ENCODE measurements around the gene FUS. TPM values are rescaled to one million over a fixed set of nuclear protein-coding genes. Genes with fewer than 3 reads are reported as not detected.
"Not testable (repeated sequence)": the region's sequence is repeated elsewhere in the genome, so short reads cannot be mapped to it uniquely, and the experiment has no call there.

The FUS gene
- total RNA-seq, 1 experiment from 2014 or later: 490 TPM

- BruUV-seq (replicated peaks): TSS peak; percentile 64
- Mint-ChIP-seq H3K9me3 (ENCODE audit: unreplicated experiment) (no peaks in the 10 kb centered on the region), H3K4me1 (ENCODE audit: low read depth, unreplicated experiment) (peaks cover 32% of the 10 kb centered on the region), H3K36me3 (ENCODE audit: insufficient read depth, unreplicated experiment) (peaks cover 42% of the 10 kb centered on the region), H3K27ac (ENCODE audit: unreplicated experiment) (peak overlapping the region; percentile 90), H3K27me3 (ENCODE audit: insufficient read depth, unreplicated experiment) (no peaks in the 10 kb centered on the region), H3K4me3 (ENCODE audit: unreplicated experiment) (peak overlapping the region; percentile 49)
- TF ChIP-seq, protein P1, sequence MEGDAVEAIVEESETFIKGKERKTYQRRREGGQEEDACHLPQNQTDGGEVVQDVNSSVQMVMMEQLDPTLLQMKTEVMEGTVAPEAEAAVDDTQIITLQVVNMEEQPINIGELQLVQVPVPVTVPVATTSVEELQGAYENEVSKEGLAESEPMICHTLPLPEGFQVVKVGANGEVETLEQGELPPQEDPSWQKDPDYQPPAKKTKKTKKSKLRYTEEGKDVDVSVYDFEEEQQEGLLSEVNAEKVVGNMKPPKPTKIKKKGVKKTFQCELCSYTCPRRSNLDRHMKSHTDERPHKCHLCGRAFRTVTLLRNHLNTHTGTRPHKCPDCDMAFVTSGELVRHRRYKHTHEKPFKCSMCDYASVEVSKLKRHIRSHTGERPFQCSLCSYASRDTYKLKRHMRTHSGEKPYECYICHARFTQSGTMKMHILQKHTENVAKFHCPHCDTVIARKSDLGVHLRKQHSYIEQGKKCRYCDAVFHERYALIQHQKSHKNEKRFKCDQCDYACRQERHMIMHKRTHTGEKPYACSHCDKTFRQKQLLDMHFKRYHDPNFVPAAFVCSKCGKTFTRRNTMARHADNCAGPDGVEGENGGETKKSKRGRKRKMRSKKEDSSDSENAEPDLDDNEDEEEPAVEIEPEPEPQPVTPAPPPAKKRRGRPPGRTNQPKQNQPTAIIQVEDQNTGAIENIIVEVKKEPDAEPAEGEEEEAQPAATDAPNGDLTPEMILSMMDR (IDR thresholded peaks at IDR 0.05; ENCODE audit: insufficient read depth in 1 of 2, low read depth in 1 of 2, low read length in 1 of 2, severe bottlenecking in 1 of 2, unreplicated experiment in 1 of 2): no peak
- no peaks in the 10 kb centered on the region for H3K9me3 ChIP-seq
- CTCF ChIA-PET: interaction anchor here (0.6 kb wide), 1 partner anchor 51 kb away, joined by 3 read pairs; no protein-coding TSS in a partner anchor
- H3K4me3 ChIP-seq (ENCODE audit: low read depth, low read length): 0 out of 2 replicates have a peak overlapping the region, but pooled peaks have one; percentile 16
- peak; percentile 88 to 92 for DNase-seq
- H3K27me3 ChIP-seq (replicated peaks; ENCODE audit: control insufficient read depth, insufficient read depth, low read length): no peaks in the 10 kb centered on the region
- H3K36me3 ChIP-seq (ENCODE audit: control insufficient read depth, insufficient read depth, low read length): no peaks in the 10 kb centered on the region
- H3K4me1 ChIP-seq: peaks cover 75% of the 10 kb centered on the region
- POLR2A ChIA-PET: interaction anchor here (1.6 kb wide), 1 partner anchor 21 kb away, joined by 18 read pairs; the partner anchor contains the start of gene KAT8
- intact Hi-C loops (cut with micrococcal nuclease; ENCODE audit: unreplicated experiment): loop anchor here (10.0 kb wide), 1 partner anchor 316 kb away; the partner anchor contains the start of gene ARMC5
These were observed 41.0 kb upstream of the FUS start for GRCh38 chr16:31138621-31139578.

DNA sequence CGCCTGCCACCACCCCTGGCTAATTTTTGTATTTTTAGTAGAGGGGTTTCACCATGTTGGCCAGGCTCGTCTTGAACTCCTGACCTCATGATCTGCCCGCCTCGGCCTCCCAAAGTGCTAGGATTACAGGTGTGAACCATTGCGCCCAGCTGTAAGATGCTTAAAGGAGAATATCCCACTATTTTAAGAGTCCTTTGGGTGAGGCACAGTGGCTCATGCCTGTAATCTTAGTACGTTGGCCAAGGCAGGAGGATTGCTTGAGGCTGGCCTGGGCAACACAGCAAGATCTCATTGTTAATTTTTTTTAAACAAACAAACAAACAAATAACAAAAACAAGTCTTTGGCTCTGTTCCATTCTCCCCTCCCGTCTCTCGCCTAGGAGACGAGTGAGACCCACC lies 38.9 kb upstream of the FUS start:
- Mint-ChIP-seq H3K4me1 (ENCODE audit: low read depth, unreplicated experiment) (peaks cover 24% of the 10 kb centered on the region), H3K27ac (ENCODE audit: unreplicated experiment) (peak overlapping the region; percentile 90), H3K36me3 (ENCODE audit: insufficient read depth, unreplicated experiment) (peaks cover 30% of the 10 kb centered on the region), H3K4me3 (ENCODE audit: unreplicated experiment) (peak overlapping the region; percentile 66)
- CTCF ChIA-PET: interaction anchor here (1.1 kb wide), 1 partner anchor 47 kb away, joined by 3 read pairs; no protein-coding TSS in a partner anchor
- intact Hi-C loops (cut with micrococcal nuclease; ENCODE audit: unreplicated experiment): loop anchor here (5.0 kb wide), 3 partner anchors 34 to 154 kb away; partner anchors contain the start of genes BCKDK, HSD3B7 and STX4
- BruUV-seq (replicated peaks); DNase-seq; H3K9me3 ChIP-seq; H3K27me3 ChIP-seq (replicated peaks; ENCODE audit: control insufficient read depth, insufficient read depth, low read length); H3K36me3 ChIP-seq (ENCODE audit: control insufficient read depth, insufficient read depth, low read length); H3K4me3 ChIP-seq (ENCODE audit: low read depth, low read length); H3K27me3 Mint-ChIP-seq (ENCODE audit: insufficient read depth, unreplicated experiment); H3K9me3 Mint-ChIP-seq (ENCODE audit: unreplicated experiment): not testable (repeated sequence)
- peaks cover 66% of the 10 kb centered on the region for H3K4me1 ChIP-seq
- POLR2A ChIA-PET: interaction anchor here (1.4 to 2.2 kb wide), 2 partner anchors 24 to 302 kb away, joined by 4 to 61 read pairs; partner anchors contain the start of genes KAT8 and ZNF843

DNA sequence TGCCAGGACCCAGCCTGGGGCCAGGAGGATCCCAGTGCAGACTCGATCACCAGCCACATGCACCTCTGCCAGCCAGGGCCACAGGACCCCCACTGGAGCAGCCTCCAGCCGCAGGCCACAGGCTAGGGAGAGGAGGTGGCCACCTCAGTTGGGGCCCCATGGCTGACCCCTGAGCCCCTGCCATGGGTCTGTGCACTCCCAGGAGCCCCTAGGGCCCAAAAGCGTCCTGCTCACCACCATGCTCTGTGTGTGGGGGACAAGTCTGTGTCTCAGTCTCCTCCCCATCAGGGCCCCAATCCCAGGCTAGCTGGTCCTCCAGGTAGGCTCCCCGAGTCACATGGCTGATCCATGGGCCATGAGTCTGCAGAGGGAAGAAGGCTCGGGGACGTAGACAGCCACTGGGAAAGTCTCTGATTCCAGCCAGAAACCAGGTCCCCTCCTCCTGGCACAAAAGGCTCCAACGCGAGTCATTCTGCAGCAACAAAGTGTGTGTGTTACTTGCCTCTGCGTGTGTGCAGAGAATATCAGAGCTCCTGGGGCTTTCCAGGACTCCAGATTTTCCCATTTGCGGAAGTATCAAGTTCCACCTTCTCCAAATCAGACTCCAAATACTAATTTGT lies 38.3 kb upstream of the FUS start:
- POLR2A ChIA-PET: interaction anchor here (0.5 to 2.2 kb wide), 8 partner anchors 11 to 572 kb away, joined by 3 to 61 read pairs (median 14); partner anchors contain the start of genes FUS, KAT8, ZNF646 and ZNF668
- Mint-ChIP-seq H3K4me3 (ENCODE audit: unreplicated experiment) (peak overlapping the region; percentile 66), H3K27ac (ENCODE audit: unreplicated experiment) (peak overlapping the region; percentile 83), H3K36me3 (ENCODE audit: insufficient read depth, unreplicated experiment) (peaks cover 26% of the 10 kb centered on the region), H3K27me3 (ENCODE audit: insufficient read depth, unreplicated experiment) (no peaks in the 10 kb centered on the region), H3K9me3 (ENCODE audit: unreplicated experiment) (no peaks in the 10 kb centered on the region), H3K4me1 (ENCODE audit: low read depth, unreplicated experiment) (peaks cover 20% of the 10 kb centered on the region)
- TF ChIP-seq, protein P1 (IDR thresholded peaks at IDR 0.05; ENCODE audit: insufficient read depth in 1 of 2, low read depth in 1 of 2, low read length in 1 of 2, severe bottlenecking in 1 of 2, unreplicated experiment in 1 of 2): no peak
- H3K4me1 ChIP-seq: peaks cover 61% of the 10 kb centered on the region
- H3K9me3 ChIP-seq: no peaks in the 10 kb centered on the region
- H3K27me3 ChIP-seq (replicated peaks; ENCODE audit: control insufficient read depth, insufficient read depth, low read length): no peaks in the 10 kb centered on the region
- no peaks in the 10 kb centered on the region for H3K36me3 ChIP-seq (ENCODE audit: control insufficient read depth, insufficient read depth, low read length)
- peak overlapping the region; percentile 10; the same call in 1 of the 2 replicates for H3K4me3 ChIP-seq (ENCODE audit: low read depth, low read length)
- peak in 1 of 2 experiments; percentile 42 for DNase-seq
- intact Hi-C loops (cut with micrococcal nuclease; ENCODE audit: unreplicated experiment): loop anchor here (1.0 to 5.0 kb wide), 8 partner anchors 10 to 184 kb away; partner anchors contain the start of genes BCKDK, HSD3B7, KAT8 and SETD1A
- CTCF ChIA-PET: interaction anchor here (0.5 to 2.8 kb wide), 23 partner anchors 7 to 784 kb away, joined by 3 to 43 read pairs (median 4); partner anchors contain the start of genes FUS, HSD3B7, KAT8 and ORAI3
- TSS peak; percentile 36 for BruUV-seq (replicated peaks)

All from Caco-2 (cell line).